Heart right ventricle (tissue), 16 donors: ENCODE data around the gene GPC5. TPM values are rescaled to one million over a fixed set of nuclear protein-coding genes. Genes with fewer than 3 reads are reported as not detected.

Source experiments
- ATAC-seq, 8 donors: fragments of 200-7000 bp; cut with Tn5 transposase; one replicate each; pipeline ENCODE4 v1.9.1; 2020; ENCODE audit warnings: mild to moderate bottlenecking in 8 of 8, moderate library complexity in 8 of 8, moderate number of reproducible peaks in 1 of 8
- DNase-seq, 2 donors: peaks; one replicate each; pipeline ENCODE4 v3.0.0-alpha.2; 2020
- H3K27ac ChIP-seq, 10 donors: fragments of 200-600 bp; sonication (generic) in 2 of 10; one replicate each; pipeline versions ENCODE4 v1.5.0 to v1.8.0; 2020 to 2022; ENCODE audit warnings: mild to moderate bottlenecking in 3 of 10
- H3K27me3 ChIP-seq, 7 donors: fragments of 200-600 bp; one replicate each; pipeline ENCODE4 v1.8.0; 2021 to 2022; ENCODE audit warnings: mild to moderate bottlenecking in 2 of 7
- H3K36me3 ChIP-seq, 9 donors: fragments of 200-600 bp; sonication (generic) in 1 of 9; one replicate each; pipeline versions ENCODE4 v1.5.0 to v1.8.0; 2020 to 2022; ENCODE audit warnings: mild to moderate bottlenecking in 2 of 9
- H3K4me1 ChIP-seq, 9 donors: fragments of 200-600 bp; sonication (generic) in 1 of 9; one replicate each; pipeline versions ENCODE4 v1.5.0 to v1.8.0; 2020 to 2022; ENCODE audit warnings: mild to moderate bottlenecking in 4 of 9
- H3K4me3 ChIP-seq, 10 donors: fragments of 200-600 bp; sonication (generic) in 2 of 10; one replicate each; pipeline versions ENCODE4 v1.5.0 to v1.8.0; 2020 to 2022; ENCODE audit warnings: mild to moderate bottlenecking in 7 of 10, moderate library complexity in 2 of 10
- H3K9me3 ChIP-seq, 11 donors: fragments of 200-600 bp in 10 of 11; sonication (generic) in 2 of 11; one replicate each; pipeline versions ENCODE4 v1.5.0 to v1.8.0; 2013 to 2022; ENCODE audit warnings: mild to moderate bottlenecking in 2 of 11, control low read depth in 1 of 11, moderate library complexity in 1 of 11
- CTCF ChIP-seq, 9 donors: fragments of 200-600 bp; sonication (generic) in 2 of 9; IDR thresholded peaks; one replicate each; pipeline versions ENCODE4 v1.5.0 to v1.8.0; 2021 to 2022; ENCODE audit warnings: antibody characterized with exemption in 9 of 9, mild to moderate bottlenecking in 5 of 9, moderate library complexity in 1 of 9
- WGBS, 2 donors: extraction: QIAGEN DNeasy Blood & Tissue Kit; methylation state at CpG; one replicate each; pipeline ENCODE4 v1.1.7; 2013; ENCODE audit warnings: inconsistent platforms in 1 of 2; 5-methylcytosine and 5-hydroxymethylcytosine counted together
- intact Hi-C, 10 donors: fragments of 100-400 bp; cut with DNase I; formaldehyde crosslinking; loops; one replicate each; pipeline versions ENCODE4 v1.11.1 to v1.14.2; 2022
- polyA plus RNA-seq, 2 donors: library from polyadenylated mRNA; stranded (reverse); fragments of 200-250 nt; gene quantifications; one replicate each; pipeline ENCODE4 v1.2.3, GENCODE V29; 2013
- total RNA-seq, 10 donors: library from RNA; stranded (reverse); fragmentation: NEBNext Ultra II Directional in 3 of 10; extraction: Animal tissue kit (Norgen Biotek cat#: 25700) in 3 of 10; gene quantifications; one replicate each; pipeline versions ENCODE4 v1.2.1 to v1.2.4, GENCODE V29; 2021 to 2023
- donor health status: Arrhythmogenic right ventricular cardiomyopathy.
- donor health status: ischemic (EF 13 %, LVEDD 7.1; RV severe dilation, severe dysfunction).
- donor health status: healthy with polysubstance abuse.
- donor health status: DM: no; HTN: yes; CAD: no.
- donor health status: DM: no; HTN: no; CAD: no.
- donor health status: ischemic (EF 25% LVEDD 6.9; RV normal size, moderate dysfunction).
- donor health status: ischemic (EF 25% LVEDD 5.7; RV mildly dilated, moderate dysfunction).
- donor health status: healthy.
- donor health status: DM: yes; HTN: yes; CAD: no.
- donor health status: Ischemic cardiomyopathy.
- donor health status: ischemic (EF 35%, LVEDD 5.7; RV mildly dilated, moderate dysfunction).
- donor health status: nonischemic (EF 11% LVEDD 7.7; RV severe dilation, severe dysfunction).
- donor health status: DM: yes; HTN: yes; CAD: no.
- donor health status: PGD.
- donor health status: ischemic (EF 29% LVEDD 5.4; RV normal size, mild dysfunction).
- donor health status: nonischemic (EF 23%, LVEDD 6.1; RV moderate dilation, normal function).

The GPC5 gene
- total and polyA plus RNA-seq, 12 donors: 0.01 to 3.5 (median 0.70) TPM; not detected in 1

- WGBS, 2 donors: 94 to 96% methylated on average over 2 of the region's 2 CpGs
Observed at GRCh38 chr13:91370501-91370900, 27.9 kb upstream of the GPC5 start.

GRCh38 chr13:91372911-91373310 is 25.5 kb upstream of the GPC5 start:
- Histone ChIP-seq H3K27me3 (no peaks in the 10 kb centered on the region), H3K4me3 (no peak overlapping the region), H3K4me1 (no peaks in the 10 kb centered on the region), H3K9me3 (no peaks in the 10 kb centered on the region), H3K27ac (no peak overlapping the region), H3K36me3 (no peaks in the 10 kb centered on the region)
- intact Hi-C loops: no loop called here
- ATAC-seq (no peak), DNase-seq (no peak)
- WGBS, 2 donors: 64 to 79% methylated on average over 3 of the region's 3 CpGs
- TF ChIP-seq CTCF (IDR thresholded peaks at IDR 0.05): no peak

More at GRCh38 chr13:91370501-91370900, 27.9 kb upstream of the GPC5 start:
- DNase-seq (no peak), ATAC-seq (no peak)
- intact Hi-C loops: no loop called here
- Histone ChIP-seq H3K36me3 (no peaks in the 10 kb centered on the region), H3K4me1 (no peaks in the 10 kb centered on the region), H3K4me3 (no peak overlapping the region), H3K27me3 (no peaks in the 10 kb centered on the region), H3K27ac (no peak overlapping the region), H3K9me3 (no peaks in the 10 kb centered on the region)
- no peak for TF ChIP-seq CTCF (IDR thresholded peaks at IDR 0.05)

GRCh38 chr13:91375116-91375729 is 23.2 kb upstream of the GPC5 start:
- 93 to 95% methylated on average over 4 of the region's 4 CpGs for WGBS, 2 donors
- H3K27ac ChIP-seq: no peak overlapping the region
- no peak for DNase-seq
- intact Hi-C loops: loop anchor here in 2 of 10 donors (5.0 kb wide), 2 partner anchors 347 to 407 kb away; no protein-coding TSS in a partner anchor
- ATAC-seq: peak in 1 of 8 donors; percentile 51
- H3K27me3 ChIP-seq: no peaks in the 10 kb centered on the region
- H3K4me1 ChIP-seq: no peaks in the 10 kb centered on the region
- H3K36me3 ChIP-seq: no peaks in the 10 kb centered on the region
- no peak overlapping the region for H3K4me3 ChIP-seq
- H3K9me3 ChIP-seq: no peaks in the 10 kb centered on the region
- peak in 7 of 9 donors; percentile 24 to 47 (median 27) for TF ChIP-seq CTCF (IDR thresholded peaks at IDR 0.05)

- Histone ChIP-seq H3K36me3 (no peaks in the 10 kb centered on the region), H3K27me3 (peaks cover 0 to under 1% (median 0%) of the 10 kb centered on the region in 7 donors), H3K4me1 (no peaks in the 10 kb centered on the region), H3K9me3 (no peaks in the 10 kb centered on the region), H3K4me3 (no peak overlapping the region), H3K27ac (no peak overlapping the region)
- DNase-seq (no peak), ATAC-seq (no peak)
- TF ChIP-seq CTCF (IDR thresholded peaks at IDR 0.05): peak in 6 of 9 donors; percentile 26 to 52 (median 47)
- intact Hi-C loops: loop anchor here in 5 of 10 donors (2.0 to 10.0 kb wide), 5 partner anchors 339 to 403 kb away; no protein-coding TSS in a partner anchor
Observed at GRCh38 chr13:91381371-91381770, 17.1 kb upstream of the GPC5 start.
